Loucy (cell line): ENCODE measurements around the gene CDH13.

ENCODE experiments used
- H2AFZ ChIP-seq: fragments of 200-600 bp; sonication (generic); 2 replicates; pipeline ENCODE4 v1.6.0; 2016; ENCODE audit warnings: antibody characterized with exemption, mild to moderate bottlenecking, low read length, moderate library complexity
- H3F3A ChIP-seq: fragments of 200-600 bp; 2 replicates; pipeline ENCODE4 v1.6.0; 2016; ENCODE audit warnings: antibody characterized with exemption, low read depth, mild to moderate bottlenecking
- H3K27me3 ChIP-seq: fragments of 200-600 bp; sonication (generic); 2 replicates; pipeline ENCODE4 v1.6.1; 2014; ENCODE audit warnings: low read length, mild to moderate bottlenecking; ENCODE audit not compliant: insufficient read depth, poor library complexity, severe bottlenecking
- H3K36me3 ChIP-seq: fragments of 200-600 bp; sonication (generic); 2 replicates; pipeline ENCODE4 v1.6.1; 2016; ENCODE audit warnings: low read length; ENCODE audit not compliant: insufficient read depth
- H3K4me1 ChIP-seq: fragments of 200-600 bp; sonication (generic); 2 replicates; pipeline ENCODE4 v1.5.1; 2014; ENCODE audit warnings: low read length, mild to moderate bottlenecking; ENCODE audit not compliant: insufficient read depth, poor library complexity, severe bottlenecking
- H3K4me2 ChIP-seq: fragments of 200-600 bp; sonication (generic); 2 replicates; pipeline ENCODE4 v1.6.0; 2014; ENCODE audit warnings: antibody characterized with exemption, low read length, low read depth, mild to moderate bottlenecking; ENCODE audit not compliant: poor library complexity, severe bottlenecking
- H3K4me3 ChIP-seq: fragments of 200-600 bp; sonication (generic); 2 replicates; pipeline ENCODE4 v1.5.1; 2014; ENCODE audit warnings: low read length, mild to moderate bottlenecking, mixed read lengths; ENCODE audit not compliant: poor library complexity, severe bottlenecking
- H3K79me2 ChIP-seq: fragments of 200-600 bp; sonication (generic); 2 replicates; pipeline ENCODE4 v1.6.1; 2014; ENCODE audit warnings: low read length; ENCODE audit not compliant: insufficient read depth
- H3K9ac ChIP-seq: fragments of 200-600 bp; sonication (generic); 2 replicates; pipeline ENCODE4 v1.6.0; 2014; ENCODE audit warnings: mild to moderate bottlenecking, low read depth, low read length, moderate library complexity; ENCODE audit not compliant: poor library complexity, severe bottlenecking
- H3K9me2 ChIP-seq: fragments of 200-600 bp; sonication (generic); replicated peaks from 2 replicates; pipeline ENCODE4 v1.6.1; 2016; ENCODE audit warnings: low read depth, low read length, mixed read lengths
- H3K9me3 ChIP-seq: fragments of 200-600 bp; sonication (generic); 2 replicates; pipeline ENCODE4 v1.6.1; 2014; ENCODE audit warnings: mild to moderate bottlenecking, antibody characterized with exemption, low read length, low read depth; ENCODE audit not compliant: insufficient read depth
- H4K20me1 ChIP-seq: fragments of 200-600 bp; sonication (generic); 2 replicates; pipeline ENCODE4 v1.6.0; 2014; ENCODE audit warnings: antibody characterized with exemption, low read length, mild to moderate bottlenecking; ENCODE audit not compliant: insufficient read depth, poor library complexity, severe bottlenecking
- CTCF ChIP-seq: fragments of 200-600 bp; sonication (generic); conservative IDR thresholded peaks from 2 replicates; pipeline ENCODE4 v1.5.1; 2014; ENCODE audit warnings: mild to moderate bottlenecking, antibody characterized with exemption, low read length
- EZH2phosphoT487 ChIP-seq: fragments of 200-600 bp; IDR thresholded peaks from 2 replicates; pipeline ENCODE4 v1.6.1; 2018; ENCODE audit warnings: antibody characterized with exemption, mild to moderate bottlenecking, moderate library complexity, borderline replicate concordance

The CDH13 gene

GRCh38 chr16:82701442-82701955 is 74.7 kb downstream of the CDH13 start:
- Histone ChIP-seq H2AFZ (no peak overlapping the region), H3K9me3 (no peaks in the 10 kb centered on the region), H3K27me3 (no peaks in the 10 kb centered on the region), H3K9ac (no peak overlapping the region), H3F3A (no peaks in the 10 kb centered on the region), H3K9me2 (no peaks in the 10 kb centered on the region), H3K79me2 (no peaks in the 10 kb centered on the region), H3K4me2 (no peak overlapping the region), H3K4me3 (no peak overlapping the region), H4K20me1 (no peaks in the 10 kb centered on the region), H3K4me1 (no peaks in the 10 kb centered on the region), H3K36me3 (no peaks in the 10 kb centered on the region)
- TF ChIP-seq CTCF: no peak
- TF ChIP-seq EZH2phosphoT487: no peak

GRCh38 chr16:82703161-82703560 is 76.4 kb downstream of the CDH13 start:
- TF ChIP-seq CTCF (no peak), EZH2phosphoT487 (no peak)
- no peaks in the 10 kb centered on the region for H3K9me2 ChIP-seq
- no peak overlapping the region for H3K4me2 ChIP-seq

GRCh38 chr16:82703871-82704768 is 77.4 kb downstream of the CDH13 start:
- TF ChIP-seq CTCF (no peak), EZH2phosphoT487 (no peak)

More at GRCh38 chr16:82703161-82703560, 76.4 kb downstream of the CDH13 start:
- Histone ChIP-seq H3K79me2 (no peaks in the 10 kb centered on the region), H4K20me1 (no peaks in the 10 kb centered on the region), H3K4me3 (no peak overlapping the region), H3K27me3 (no peaks in the 10 kb centered on the region), H3F3A (no peaks in the 10 kb centered on the region), H2AFZ (no peak overlapping the region), H3K9ac (no peak overlapping the region), H3K4me1 (no peaks in the 10 kb centered on the region), H3K9me3 (no peaks in the 10 kb centered on the region), H3K36me3 (no peaks in the 10 kb centered on the region)

More at GRCh38 chr16:82703871-82704768, 77.4 kb downstream of the CDH13 start:
- H3K9ac ChIP-seq: no peak overlapping the region
- no peaks in the 10 kb centered on the region for H3K27me3 ChIP-seq
- no peaks in the 10 kb centered on the region for H3F3A ChIP-seq
- no peak overlapping the region for H3K4me3 ChIP-seq
- no peaks in the 10 kb centered on the region for H4K20me1 ChIP-seq
- H3K4me2 ChIP-seq: no peak overlapping the region
- H3K9me3 ChIP-seq: no peaks in the 10 kb centered on the region
- H3K36me3 ChIP-seq: no peaks in the 10 kb centered on the region
- H3K4me1 ChIP-seq: no peaks in the 10 kb centered on the region
- H3K9me2 ChIP-seq: no peaks in the 10 kb centered on the region
- no peaks in the 10 kb centered on the region for H3K79me2 ChIP-seq
- no peak overlapping the region for H2AFZ ChIP-seq
